SK-N-SH (cell line): Measurements from ENCODE around the gene CBX7. TPM values are rescaled to one million over a fixed set of nuclear protein-coding genes. Genes with fewer than 3 reads are reported as not detected.

Source experiments
- CTCF ChIA-PET: fragments of 300-600, 350-600 bp; formaldehyde crosslinking; extraction: SDS; loops from one replicate; lab custom pipeline; 2021; lab: Yijun Ruan, JAX
- POLR2A ChIA-PET: fragments of 350-600 bp; sonication (Branson Sonifier 250); formaldehyde crosslinking; extraction: SDS; loops from one replicate; lab custom pipeline; 2020; ENCODE audit warnings: antibody characterized with exemption, inconsistent platforms; lab: Yijun Ruan, JAX
- DNase-seq: peaks from one replicate; pipeline ENCODE4 v3.0.0; 2012
- H2AFZ ChIP-seq: fragments of 200-600 bp; sonication (generic); 2 replicates; pipeline ENCODE4 v1.8.1; 2016; ENCODE audit warnings: antibody characterized with exemption, mild to moderate bottlenecking, low read depth
- H3F3A ChIP-seq: fragments of 200-600 bp; sonication (generic); replicated peaks from 2 replicates; pipeline ENCODE3; 2016; ENCODE audit warnings: antibody characterized with exemption, mild to moderate bottlenecking; ENCODE audit not compliant: insufficient read depth
- H3K27ac ChIP-seq, 2 experiments: fragments of 200-500 bp in 1 of 2; fragments of 200-600 bp in 1 of 2; sonication (Bioruptor generic) in 1 of 2; sonication (generic), shearing (Covaris generic) in 1 of 2; 2 replicates each; pipeline versions ENCODE4 v1.5.1 to v1.6.1; 2014 to 2016; ENCODE audit warnings: low read depth in 2 of 2, inconsistent platforms in 1 of 2, low read length in 1 of 2, mild to moderate bottlenecking in 1 of 2, mixed read lengths in 1 of 2
- H3K27me3 ChIP-seq: fragments of 200-600 bp; sonication (generic), shearing (Covaris generic); 2 replicates; pipeline ENCODE4 v1.6.1; 2016; ENCODE audit warnings: mixed run types; ENCODE audit not compliant: insufficient read depth
- H3K36me3 ChIP-seq, 2 experiments: fragments of 200-500 bp in 1 of 2; fragments of 200-600 bp in 1 of 2; sonication (Bioruptor generic) in 1 of 2; sonication (generic) in 1 of 2; replicated peaks in 1 of 2; 2 replicates each; pipeline versions ENCODE3 to v1.5.1; 2014 to 2016; ENCODE audit warnings: low read length in 1 of 2, mild to moderate bottlenecking in 1 of 2; ENCODE audit not compliant: insufficient read depth in 2 of 2, control insufficient read depth in 1 of 2
- H3K4me1 ChIP-seq, 2 experiments: fragments of 200-500 bp in 1 of 2; fragments of 200-600 bp in 1 of 2; sonication (Bioruptor generic) in 1 of 2; sonication (generic), shearing (Covaris generic) in 1 of 2; 2 replicates each; pipeline versions ENCODE4 v1.5.1 to v1.6.1; 2014 to 2016; ENCODE audit warnings: low read depth in 1 of 2, low read length in 1 of 2, mixed run types in 1 of 2; ENCODE audit not compliant: insufficient read depth in 2 of 2, control insufficient read depth in 1 of 2
- H3K4me2 ChIP-seq: fragments of 200-600 bp; sonication (generic), shearing (Covaris generic); 2 replicates; pipeline ENCODE4 v1.6.1; 2017; ENCODE audit warnings: mixed run types
- H3K4me3 ChIP-seq, 2 experiments: fragments of 200-500 bp in 1 of 2; fragments of 200-600 bp in 1 of 2; sonication (Bioruptor generic) in 1 of 2; sonication (generic), shearing (Covaris generic) in 1 of 2; 2 replicates each; pipeline versions ENCODE4 v1.5.1 to v1.8.1; 2014 to 2016; ENCODE audit warnings: low read depth in 2 of 2, inconsistent platforms in 1 of 2, low read length in 1 of 2, mild to moderate bottlenecking in 1 of 2, mixed read lengths in 1 of 2, moderate library complexity in 1 of 2
- H3K79me2 ChIP-seq: fragments of 200-600 bp; sonication (generic); 2 replicates; pipeline ENCODE4 v1.8.1; 2017; ENCODE audit warnings: mild to moderate bottlenecking; ENCODE audit not compliant: insufficient read depth
- H3K9ac ChIP-seq: fragments of 200-600 bp; sonication (generic); 2 replicates; pipeline ENCODE4 v1.6.1; 2017; ENCODE audit warnings: mixed run types
- H3K9me2 ChIP-seq: fragments of 200-600 bp; sonication (generic); 2 replicates; pipeline ENCODE4 v1.6.1; 2017; ENCODE audit warnings: mixed run types
- H3K9me3 ChIP-seq: fragments of 200-600 bp; sonication (generic); 2 replicates; pipeline ENCODE4 v1.6.1; 2017; ENCODE audit warnings: mixed run types, mild to moderate bottlenecking, moderate library complexity
- H4K20me1 ChIP-seq: fragments of 200-600 bp; sonication (generic); 2 replicates; pipeline ENCODE4 v1.6.1; 2017; ENCODE audit warnings: mild to moderate bottlenecking, mixed run types; ENCODE audit not compliant: insufficient read depth
- ELF1 ChIP-seq: IDR thresholded peaks from 2 replicates; pipeline ENCODE4 v1.4.0; 2012
- EP300 ChIP-seq, 2 experiments: IDR thresholded peaks; 2 replicates each; pipeline versions ENCODE4 v1.4.0 to v1.6.1; 2012; ENCODE audit warnings: borderline replicate concordance in 1 of 2, low read depth in 1 of 2, low read length in 1 of 2
- EZH2phosphoT487 ChIP-seq: fragments of 200-600 bp; sonication (generic); IDR thresholded peaks from 2 replicates; pipeline ENCODE4 v1.6.1; 2017; ENCODE audit warnings: low read depth, mixed run types, mild to moderate bottlenecking, antibody characterized with exemption, moderate library complexity, borderline replicate concordance
- FOXJ3 ChIP-seq: sonication (generic); formaldehyde crosslinking; IDR thresholded peaks from 2 replicates; pipeline ENCODE4 v1.5.1; 2020; ENCODE audit warnings: mild to moderate bottlenecking, missing genetic modification reagents
- GATA2 ChIP-seq: sonication (generic); formaldehyde crosslinking; IDR thresholded peaks from 2 replicates; pipeline ENCODE4 v1.5.0; 2020; ENCODE audit warnings: mild to moderate bottlenecking, missing genetic modification reagents
- MEF2A ChIP-seq: IDR thresholded peaks from 2 replicates; pipeline ENCODE4 v1.4.0; 2012; ENCODE audit warnings: low read depth, borderline replicate concordance
- NRF1 ChIP-seq: IDR thresholded peaks from 2 replicates; pipeline ENCODE4 v1.6.1; 2012; ENCODE audit warnings: low read depth, mild to moderate bottlenecking, low read length
- RAD21 ChIP-seq: IDR thresholded peaks from 2 replicates; pipeline ENCODE4 v1.6.1; 2012; ENCODE audit warnings: mild to moderate bottlenecking, low read length
- RFX5 ChIP-seq: IDR thresholded peaks from 2 replicates; pipeline ENCODE4 v1.6.1; 2012; ENCODE audit warnings: mild to moderate bottlenecking, improper control_type of control experiment, low read length
- RXRA ChIP-seq: IDR thresholded peaks from 2 replicates; pipeline ENCODE4 v1.4.0; 2012; ENCODE audit warnings: low read depth, mild to moderate bottlenecking, borderline replicate concordance
- SIN3A ChIP-seq: IDR thresholded peaks from 2 replicates; pipeline ENCODE4 v1.6.1; 2012; ENCODE audit warnings: low read depth, mild to moderate bottlenecking, low read length, moderate library complexity, borderline replicate concordance
- SMC3 ChIP-seq: IDR thresholded peaks from 2 replicates; pipeline ENCODE4 v1.6.1; 2012; ENCODE audit warnings: low read depth, low read length, improper control_type of control experiment
- YY1 ChIP-seq: IDR thresholded peaks from 2 replicates; pipeline ENCODE4 v1.4.0; 2012; ENCODE audit warnings: low read depth, mild to moderate bottlenecking
- WGBS: methylation state at CpG from one replicate; pipeline ENCODE4 v1.1.6; 2017; ENCODE audit warnings: low lambda C conversion rate; 5-methylcytosine and 5-hydroxymethylcytosine counted together
- polyA plus RNA-seq, 3 experiments: library from polyadenylated mRNA; depleted of rRNA; stranded (reverse); fragments of >200 nt; gene quantifications; 2 replicates each; pipeline ENCODE4 v1.2.3, GENCODE V29; 2012
- TF ChIP-seq, protein P1 (sequence below): IDR thresholded peaks from 2 replicates; pipeline ENCODE4 v1.4.0; 2012; ENCODE audit warnings: low read depth, borderline replicate concordance
- TF ChIP-seq, protein P2 (sequence below): fragments of 150-350 bp; IDR thresholded peaks from 2 replicates; pipeline ENCODE4 v1.6.1; 2017; ENCODE audit warnings: antibody characterized with exemption, low read length, low read depth, borderline replicate concordance
- TF ChIP-seq, protein P3 (sequence below): IDR thresholded peaks from 2 replicates; pipeline ENCODE4; 2012

The CBX7 gene
- polyA plus RNA-seq, 1 of the 3 experiments (the other 2 are of a cell fraction) = 2.3 TPM

DNA sequence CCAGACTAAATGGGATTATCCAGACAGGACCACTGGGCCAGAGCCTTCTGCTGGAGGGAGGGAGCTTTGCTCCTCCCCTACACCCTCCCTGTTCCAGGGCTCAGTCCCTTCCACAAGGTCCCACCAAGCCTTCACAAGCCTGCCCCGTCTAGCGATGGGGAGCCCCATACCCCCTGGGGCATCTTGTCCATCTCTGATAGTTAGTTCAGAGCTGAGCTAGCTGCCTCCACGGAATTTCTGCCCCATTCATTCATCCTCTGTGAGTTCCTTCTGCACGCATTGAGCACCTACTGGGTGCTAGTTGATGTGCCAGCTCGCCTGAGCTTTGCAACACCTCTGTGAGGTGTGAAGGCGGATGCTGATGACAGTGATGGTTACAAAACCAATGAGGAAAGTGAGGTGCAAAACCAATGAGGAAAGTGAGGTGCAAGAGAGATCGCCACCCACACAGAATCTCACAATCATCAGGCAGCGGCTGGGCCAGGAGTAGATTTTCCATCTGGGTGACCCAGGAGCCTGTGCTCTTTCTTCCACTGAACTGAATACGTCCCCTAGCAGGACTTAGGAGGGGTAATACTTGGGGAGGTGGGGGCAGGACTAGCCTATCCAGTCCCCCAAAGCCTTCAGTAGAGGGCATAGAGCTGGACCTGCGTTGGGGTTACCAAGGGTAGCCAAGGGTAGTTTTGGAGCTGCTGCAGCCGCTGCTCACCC lies 21.5 kb upstream of the CBX7 start:
- CTCF ChIA-PET = interaction anchor here (0.7 to 1.5 kb wide), 4 partner anchors 126 to 1046 kb away, joined by 3 to 8 read pairs (median 4); no protein-coding TSS in a partner anchor
- POLR2A ChIA-PET = no interaction called here
- peaks cover 4 to 9% of the 10 kb centered on the region in 2 experiments; a peak in 2 of 4 replicates for H3K4me1 ChIP-seq
- peak overlapping the region; percentile 50 for H3K4me2 ChIP-seq
- 82% methylated on average over 8 of the region's 11 CpGs for WGBS
- H3F3A ChIP-seq = peaks cover 4% of the 10 kb centered on the region
- H3K27me3 ChIP-seq = no peaks in the 10 kb centered on the region
- H3K79me2 ChIP-seq = no peaks in the 10 kb centered on the region
- DNase-seq = no peak
- H3K4me3 ChIP-seq = no peak overlapping the region
- no peak overlapping the region for H2AFZ ChIP-seq
- peak overlapping the region; percentile 51 for H3K9ac ChIP-seq
- no peaks in the 10 kb centered on the region for H3K36me3 ChIP-seq
- TF ChIP-seq EP300 (IDR thresholded peaks at IDR 0.05; ENCODE audit: borderline replicate concordance in 1 of 2, low read depth in 1 of 2, low read length in 1 of 2) (no peak), RFX5 (no peak), NRF1 (no peak), EZH2phosphoT487 (no peak), RXRA (no peak), FOXJ3 (CRISPR knock-in tag) (no peak), GATA2 (CRISPR knock-in tag) (no peak), MEF2A (no peak), ELF1 (no peak), SMC3 (no peak), YY1 (no peak), RAD21 (no peak), SIN3A (no peak)
- TF ChIP-seq, protein P1, sequence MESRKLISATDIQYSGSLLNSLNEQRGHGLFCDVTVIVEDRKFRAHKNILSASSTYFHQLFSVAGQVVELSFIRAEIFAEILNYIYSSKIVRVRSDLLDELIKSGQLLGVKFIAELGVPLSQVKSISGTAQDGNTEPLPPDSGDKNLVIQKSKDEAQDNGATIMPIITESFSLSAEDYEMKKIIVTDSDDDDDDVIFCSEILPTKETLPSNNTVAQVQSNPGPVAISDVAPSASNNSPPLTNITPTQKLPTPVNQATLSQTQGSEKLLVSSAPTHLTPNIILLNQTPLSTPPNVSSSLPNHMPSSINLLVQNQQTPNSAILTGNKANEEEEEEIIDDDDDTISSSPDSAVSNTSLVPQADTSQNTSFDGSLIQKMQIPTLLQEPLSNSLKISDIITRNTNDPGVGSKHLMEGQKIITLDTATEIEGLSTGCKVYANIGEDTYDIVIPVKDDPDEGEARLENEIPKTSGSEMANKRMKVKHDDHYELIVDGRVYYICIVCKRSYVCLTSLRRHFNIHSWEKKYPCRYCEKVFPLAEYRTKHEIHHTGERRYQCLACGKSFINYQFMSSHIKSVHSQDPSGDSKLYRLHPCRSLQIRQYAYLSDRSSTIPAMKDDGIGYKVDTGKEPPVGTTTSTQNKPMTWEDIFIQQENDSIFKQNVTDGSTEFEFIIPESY = no peak
- TF ChIP-seq, protein P2, sequence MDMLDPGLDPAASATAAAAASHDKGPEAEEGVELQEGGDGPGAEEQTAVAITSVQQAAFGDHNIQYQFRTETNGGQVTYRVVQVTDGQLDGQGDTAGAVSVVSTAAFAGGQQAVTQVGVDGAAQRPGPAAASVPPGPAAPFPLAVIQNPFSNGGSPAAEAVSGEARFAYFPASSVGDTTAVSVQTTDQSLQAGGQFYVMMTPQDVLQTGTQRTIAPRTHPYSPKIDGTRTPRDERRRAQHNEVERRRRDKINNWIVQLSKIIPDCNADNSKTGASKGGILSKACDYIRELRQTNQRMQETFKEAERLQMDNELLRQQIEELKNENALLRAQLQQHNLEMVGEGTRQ = no peak
- TF ChIP-seq, protein P3, sequence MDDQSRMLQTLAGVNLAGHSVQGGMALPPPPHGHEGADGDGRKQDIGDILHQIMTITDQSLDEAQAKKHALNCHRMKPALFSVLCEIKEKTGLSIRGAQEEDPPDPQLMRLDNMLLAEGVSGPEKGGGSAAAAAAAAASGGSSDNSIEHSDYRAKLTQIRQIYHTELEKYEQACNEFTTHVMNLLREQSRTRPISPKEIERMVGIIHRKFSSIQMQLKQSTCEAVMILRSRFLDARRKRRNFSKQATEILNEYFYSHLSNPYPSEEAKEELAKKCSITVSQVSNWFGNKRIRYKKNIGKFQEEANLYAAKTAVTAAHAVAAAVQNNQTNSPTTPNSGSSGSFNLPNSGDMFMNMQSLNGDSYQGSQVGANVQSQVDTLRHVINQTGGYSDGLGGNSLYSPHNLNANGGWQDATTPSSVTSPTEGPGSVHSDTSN = no peak
- TF ChIP-seq, all 33 proteins: peak for 0
- Histone ChIP-seq H3K9me3 (no peaks in the 10 kb centered on the region), H3K9me2 (no peaks in the 10 kb centered on the region), H4K20me1 (no peaks in the 10 kb centered on the region), H3K27ac (peak overlapping the region in 1 of 2 experiments; percentile 67; a peak in 2 of 4 replicates)
